Measurements from ENCODE around the gene TTC7B. TPM values are rescaled to one million over a fixed set of nuclear protein-coding genes. Genes with fewer than 3 reads are reported as not detected.
A peak's percentile ranks its signal among the peaks of the same experiment; 100 is the strongest.

TTC7B gene
- total and polyA plus RNA-seq, 9 of the 15 experiments (the other 6 are each of a cell fraction or from before 2014, with no cell fraction given), result 2.2 to 77.2 (median 36.7) TPM

DNA sequence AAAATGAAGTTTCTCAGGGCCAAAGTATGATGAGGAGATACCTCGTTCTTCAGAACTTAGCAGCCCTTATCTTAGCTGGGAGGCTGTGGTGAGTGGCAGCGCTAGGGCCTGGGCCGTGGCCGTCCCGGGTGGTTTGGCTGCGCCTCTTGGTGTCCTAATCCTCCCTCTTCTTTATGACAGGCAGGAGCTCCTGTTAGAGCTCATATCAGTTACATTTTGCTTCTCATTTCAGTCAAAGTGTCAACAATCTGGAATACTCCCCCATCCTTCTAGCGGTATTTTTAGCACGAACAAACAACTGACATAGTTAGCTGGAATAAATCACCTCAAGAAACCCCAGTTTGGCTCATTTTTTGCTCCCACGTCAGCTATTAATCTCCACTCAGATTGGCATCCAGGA, 188.8 kb downstream of the TTC7B start (continued):
- peak; percentile 30; the same call in 1 of the 2 replicates for TF ChIP-seq SOX6 (IDR thresholded peaks at IDR 0.05)
- peak; percentile 33; the same call in 1 of the 2 replicates for TF ChIP-seq EP300 (IDR thresholded peaks at IDR 0.05; ENCODE audit: low read length)
- TF ChIP-seq TEAD1 (CRISPR knock-in tag; IDR thresholded peaks at IDR 0.05), result no peak
- peak; percentile 41 for TF ChIP-seq TAL1 (IDR thresholded peaks at IDR 0.05)
- TF ChIP-seq, protein P1, sequence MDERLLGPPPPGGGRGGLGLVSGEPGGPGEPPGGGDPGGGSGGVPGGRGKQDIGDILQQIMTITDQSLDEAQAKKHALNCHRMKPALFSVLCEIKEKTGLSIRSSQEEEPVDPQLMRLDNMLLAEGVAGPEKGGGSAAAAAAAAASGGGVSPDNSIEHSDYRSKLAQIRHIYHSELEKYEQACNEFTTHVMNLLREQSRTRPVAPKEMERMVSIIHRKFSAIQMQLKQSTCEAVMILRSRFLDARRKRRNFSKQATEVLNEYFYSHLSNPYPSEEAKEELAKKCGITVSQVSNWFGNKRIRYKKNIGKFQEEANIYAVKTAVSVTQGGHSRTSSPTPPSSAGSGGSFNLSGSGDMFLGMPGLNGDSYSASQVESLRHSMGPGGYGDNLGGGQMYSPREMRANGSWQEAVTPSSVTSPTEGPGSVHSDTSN (CRISPR knock-in tag; IDR thresholded peaks at IDR 0.05; ENCODE audit: low read depth), result no peak
- TF ChIP-seq, protein P1 (tag; conservative IDR thresholded peaks at IDR 0.05; ENCODE audit: low read depth), result peak; percentile 62; the same call in 1 of the 2 replicates
- peak; percentile 56; the same call in 1 of the 2 replicates for TF ChIP-seq NCOR1 (IDR thresholded peaks at IDR 0.05)
- TF ChIP-seq KLF10 (CRISPR knock-in tag; IDR thresholded peaks at IDR 0.05), result no peak
- peak; percentile 97 for TF ChIP-seq MEF2D (tag; conservative IDR thresholded peaks at IDR 0.05; ENCODE audit: low read depth)
- peak; percentile 59 for TF ChIP-seq CBFA2T3 (IDR thresholded peaks at IDR 0.05)
- TF ChIP-seq ZSCAN32 (CRISPR knock-in tag; IDR thresholded peaks at IDR 0.05), result no peak
- no peak for TF ChIP-seq SREBF1 (IDR thresholded peaks at IDR 0.05; ENCODE audit: borderline replicate concordance, low read depth, low read length)
- peak in 1 of 2 experiments; percentile 63; a peak in 1 of 4 replicates for TF ChIP-seq TBL1XR1 (IDR thresholded peaks at IDR 0.05; ENCODE audit: low read length in 2 of 2)
- TF ChIP-seq KDM1A (IDR thresholded peaks at IDR 0.05), result peak; percentile 57 to 68; a peak in 2 of 4 replicates
- TF ChIP-seq, protein P2, sequence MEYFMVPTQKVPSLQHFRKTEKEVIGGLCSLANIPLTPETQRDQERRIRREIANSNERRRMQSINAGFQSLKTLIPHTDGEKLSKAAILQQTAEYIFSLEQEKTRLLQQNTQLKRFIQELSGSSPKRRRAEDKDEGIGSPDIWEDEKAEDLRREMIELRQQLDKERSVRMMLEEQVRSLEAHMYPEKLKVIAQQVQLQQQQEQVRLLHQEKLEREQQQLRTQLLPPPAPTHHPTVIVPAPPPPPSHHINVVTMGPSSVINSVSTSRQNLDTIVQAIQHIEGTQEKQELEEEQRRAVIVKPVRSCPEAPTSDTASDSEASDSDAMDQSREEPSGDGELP (CRISPR knock-in tag; IDR thresholded peaks at IDR 0.05; ENCODE audit: borderline replicate concordance), result no peak
- 0 out of 2 replicates have a peak, but pooled peaks have one; percentile 20 for TF ChIP-seq DPF2 (IDR thresholded peaks at IDR 0.05)
- TF ChIP-seq, protein P3, sequence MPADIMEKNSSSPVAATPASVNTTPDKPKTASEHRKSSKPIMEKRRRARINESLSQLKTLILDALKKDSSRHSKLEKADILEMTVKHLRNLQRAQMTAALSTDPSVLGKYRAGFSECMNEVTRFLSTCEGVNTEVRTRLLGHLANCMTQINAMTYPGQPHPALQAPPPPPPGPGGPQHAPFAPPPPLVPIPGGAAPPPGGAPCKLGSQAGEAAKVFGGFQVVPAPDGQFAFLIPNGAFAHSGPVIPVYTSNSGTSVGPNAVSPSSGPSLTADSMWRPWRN (IDR thresholded peaks at IDR 0.05; ENCODE audit: low read depth), result 0 out of 2 replicates have a peak, but pooled peaks have one; percentile 37
- no peak for TF ChIP-seq ZC3H8 (IDR thresholded peaks at IDR 0.05)
- TF ChIP-seq RCOR1 (IDR thresholded peaks at IDR 0.05; ENCODE audit: borderline replicate concordance in 1 of 2, low read depth in 2 of 2, low read length in 2 of 2), result 0 out of 4 replicates have a peak, but pooled peaks of 1 of the 2 experiments have one; percentile 26
- TF ChIP-seq, protein P4, sequence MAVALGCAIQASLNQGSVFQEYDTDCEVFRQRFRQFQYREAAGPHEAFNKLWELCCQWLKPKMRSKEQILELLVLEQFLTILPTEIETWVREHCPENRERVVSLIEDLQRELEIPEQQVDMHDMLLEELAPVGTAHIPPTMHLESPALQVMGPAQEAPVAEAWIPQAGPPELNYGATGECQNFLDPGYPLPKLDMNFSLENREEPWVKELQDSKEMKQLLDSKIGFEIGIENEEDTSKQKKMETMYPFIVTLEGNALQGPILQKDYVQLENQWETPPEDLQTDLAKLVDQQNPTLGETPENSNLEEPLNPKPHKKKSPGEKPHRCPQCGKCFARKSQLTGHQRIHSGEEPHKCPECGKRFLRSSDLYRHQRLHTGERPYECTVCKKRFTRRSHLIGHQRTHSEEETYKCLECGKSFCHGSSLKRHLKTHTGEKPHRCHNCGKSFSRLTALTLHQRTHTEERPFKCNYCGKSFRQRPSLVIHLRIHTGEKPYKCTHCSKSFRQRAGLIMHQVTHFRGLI (CRISPR knock-in tag; IDR thresholded peaks at IDR 0.05), result no peak
- no peak for TF ChIP-seq MXI1 (IDR thresholded peaks at IDR 0.05; ENCODE audit: low read depth, low read length)
- TF ChIP-seq ZNF274 (IDR thresholded peaks at IDR 0.05; ENCODE audit: borderline replicate concordance, low read depth, low read length), result no peak
- TF ChIP-seq SRSF1 (IDR thresholded peaks at IDR 0.05; ENCODE audit: low read depth, low read length), result no peak
- TF ChIP-seq, protein P5, sequence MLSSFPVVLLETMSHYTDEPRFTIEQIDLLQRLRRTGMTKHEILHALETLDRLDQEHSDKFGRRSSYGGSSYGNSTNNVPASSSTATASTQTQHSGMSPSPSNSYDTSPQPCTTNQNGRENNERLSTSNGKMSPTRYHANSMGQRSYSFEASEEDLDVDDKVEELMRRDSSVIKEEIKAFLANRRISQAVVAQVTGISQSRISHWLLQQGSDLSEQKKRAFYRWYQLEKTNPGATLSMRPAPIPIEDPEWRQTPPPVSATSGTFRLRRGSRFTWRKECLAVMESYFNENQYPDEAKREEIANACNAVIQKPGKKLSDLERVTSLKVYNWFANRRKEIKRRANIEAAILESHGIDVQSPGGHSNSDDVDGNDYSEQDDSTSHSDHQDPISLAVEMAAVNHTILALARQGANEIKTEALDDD (IDR thresholded peaks at IDR 0.05), result 0 out of 2 replicates have a peak, but pooled peaks have one; percentile 20
- peak; percentile 62 for TF ChIP-seq ARID1B (IDR thresholded peaks at IDR 0.05)

Data from K562 (cell line).